Left kidney (tissue), 2 donors: ENCODE measurements around the gene TMEM178B. TPM values are rescaled to one million over a fixed set of nuclear protein-coding genes. Genes with fewer than 3 reads are reported as not detected.
A peak's percentile ranks its signal among the peaks of the same experiment; 100 is the strongest.
"Not testable (repeated sequence)": the region's sequence is repeated elsewhere in the genome, so short reads cannot be mapped to it uniquely, and the experiment has no call there.

ENCODE experiments used
- DNase-seq: peaks from one replicate; pipeline ENCODE4 v3.0.0-alpha.2; 2013
- polyA plus RNA-seq: library from polyadenylated mRNA; unstranded; fragments of 120-200 nt; gene quantifications from one replicate; pipeline ENCODE4 v1.2.1, GENCODE V29; 2013; ENCODE audit not compliant: insufficient read length

TMEM178B gene
- polyA plus RNA-seq, 1 donor = 0.52 TPM

- DNase-seq = peak; percentile 6
These were observed 513 bp downstream of the TMEM178B start for GRCh38 chr7:141074162-141074991.

GRCh38 chr7:141074997-141075396, 1.1 kb downstream of the TMEM178B start:
- DNase-seq = no peak

GRCh38 chr7:141076377-141076776, 2.5 kb downstream of the TMEM178B start:
- peak; percentile 0 for DNase-seq

- peak; percentile 0 for DNase-seq
These were observed 5.4 kb downstream of the TMEM178B start for GRCh38 chr7:141079219-141079618.

GRCh38 chr7:141089490-141089889, 15.6 kb downstream of the TMEM178B start:
- not testable (repeated sequence) for DNase-seq

GRCh38 chr7:141094336-141095070, 20.6 kb downstream of the TMEM178B start:
- DNase-seq = no peak

- DNase-seq = no peak
These were observed 23.6 kb downstream of the TMEM178B start for GRCh38 chr7:141097430-141097829.

GRCh38 chr7:141102436-141102835, 28.6 kb downstream of the TMEM178B start:
- no peak for DNase-seq

- no peak for DNase-seq
These were observed 30.1 kb downstream of the TMEM178B start for GRCh38 chr7:141103847-141104429.

GRCh38 chr7:141113131-141113530, 39.3 kb downstream of the TMEM178B start:
- no peak for DNase-seq

- no peak for DNase-seq
These were observed 40.3 kb downstream of the TMEM178B start for GRCh38 chr7:141114029-141114664.

- no peak for DNase-seq
These were observed 42.1 kb downstream of the TMEM178B start for GRCh38 chr7:141115965-141116364.

- not testable (repeated sequence) for DNase-seq
These were observed 42.8 kb downstream of the TMEM178B start for GRCh38 chr7:141116661-141117060.

- DNase-seq = no peak
These were observed 44.9 kb downstream of the TMEM178B start for GRCh38 chr7:141118767-141119166.

- no peak for DNase-seq
These were observed 45.3 kb downstream of the TMEM178B start for GRCh38 chr7:141119187-141119586.

- DNase-seq = no peak
These were observed 48.9 kb downstream of the TMEM178B start for GRCh38 chr7:141122736-141123135.

- no peak for DNase-seq
These were observed 49.7 kb downstream of the TMEM178B start for GRCh38 chr7:141123522-141123921.

GRCh38 chr7:141126107-141126506, 52.2 kb downstream of the TMEM178B start:
- no peak for DNase-seq

- DNase-seq = no peak
These were observed 54.6 kb downstream of the TMEM178B start for GRCh38 chr7:141128506-141128905.

GRCh38 chr7:141128931-141129330, 55.1 kb downstream of the TMEM178B start:
- no peak for DNase-seq

- DNase-seq = no peak
These were observed 58.8 kb downstream of the TMEM178B start for GRCh38 chr7:141132671-141133070.

GRCh38 chr7:141133646-141134045, 59.8 kb downstream of the TMEM178B start:
- DNase-seq = no peak
